Astrocyte of the cerebellum (primary cell): ENCODE measurements around the gene MSX1.

ENCODE experiments used
- DNase-seq: peaks from one replicate; pipeline ENCODE4 v3.0.0-alpha.2; 2011; ENCODE audit warnings: low read depth
- H3K4me3 ChIP-seq: 2 replicates; pipeline ENCODE4 v1.5.1; 2011; ENCODE audit warnings: mild to moderate bottlenecking, low read depth, low read length, moderate library complexity
- in situ Hi-C: cut with HindIII; loops from 2 replicates; pipeline ENCODE4 v1.10.0; 2017; ENCODE audit warnings: low sequenced_read_pairs
- TF ChIP-seq, protein P1 (sequence below): IDR thresholded peaks from 2 replicates; pipeline ENCODE4 v1.5.1; 2012; ENCODE audit warnings: low read length, low read depth, moderate library complexity, mild to moderate bottlenecking; ENCODE audit errors: missing control alignments

MSX1 gene

DNA sequence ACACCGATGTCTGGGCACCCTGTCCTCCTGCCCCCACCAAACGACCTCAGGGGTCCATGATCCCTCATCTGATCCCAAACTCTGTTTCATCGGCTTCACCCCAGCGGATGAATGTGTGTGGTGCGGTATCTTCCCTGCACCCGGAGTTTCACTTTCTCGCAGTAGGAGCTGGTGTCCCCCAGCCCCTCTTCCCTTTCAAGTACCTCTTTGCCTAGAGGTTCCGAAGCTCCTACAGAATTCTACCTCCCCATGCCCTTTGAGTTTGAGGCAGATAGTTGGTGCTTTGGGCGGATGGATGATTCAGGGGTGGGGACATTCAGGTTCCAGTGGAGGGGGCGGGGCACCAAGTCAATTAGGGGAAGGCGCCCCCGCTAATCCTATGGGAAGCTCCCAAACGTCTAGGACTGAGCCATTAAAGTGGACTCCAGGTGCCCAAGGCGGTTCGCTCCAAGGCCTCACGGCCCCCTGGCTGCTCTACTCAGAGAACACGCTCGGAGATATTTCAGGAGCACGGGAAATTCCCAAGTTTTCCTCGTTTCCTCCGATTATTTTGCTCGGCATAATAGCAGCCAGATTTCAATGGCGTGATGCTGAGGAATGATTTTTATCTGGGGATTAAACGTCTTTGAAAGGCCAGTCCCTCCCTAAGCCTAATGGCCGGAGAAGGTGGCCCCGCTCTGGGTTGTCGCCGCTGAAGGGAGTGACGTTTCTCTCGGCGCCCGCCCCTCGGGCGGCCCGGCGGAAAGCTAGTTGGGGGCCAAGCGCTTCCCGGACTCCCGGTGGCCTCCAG lies 1.3 kb downstream of the MSX1 start:
- no peak for DNase-seq
- TF ChIP-seq, protein P1, sequence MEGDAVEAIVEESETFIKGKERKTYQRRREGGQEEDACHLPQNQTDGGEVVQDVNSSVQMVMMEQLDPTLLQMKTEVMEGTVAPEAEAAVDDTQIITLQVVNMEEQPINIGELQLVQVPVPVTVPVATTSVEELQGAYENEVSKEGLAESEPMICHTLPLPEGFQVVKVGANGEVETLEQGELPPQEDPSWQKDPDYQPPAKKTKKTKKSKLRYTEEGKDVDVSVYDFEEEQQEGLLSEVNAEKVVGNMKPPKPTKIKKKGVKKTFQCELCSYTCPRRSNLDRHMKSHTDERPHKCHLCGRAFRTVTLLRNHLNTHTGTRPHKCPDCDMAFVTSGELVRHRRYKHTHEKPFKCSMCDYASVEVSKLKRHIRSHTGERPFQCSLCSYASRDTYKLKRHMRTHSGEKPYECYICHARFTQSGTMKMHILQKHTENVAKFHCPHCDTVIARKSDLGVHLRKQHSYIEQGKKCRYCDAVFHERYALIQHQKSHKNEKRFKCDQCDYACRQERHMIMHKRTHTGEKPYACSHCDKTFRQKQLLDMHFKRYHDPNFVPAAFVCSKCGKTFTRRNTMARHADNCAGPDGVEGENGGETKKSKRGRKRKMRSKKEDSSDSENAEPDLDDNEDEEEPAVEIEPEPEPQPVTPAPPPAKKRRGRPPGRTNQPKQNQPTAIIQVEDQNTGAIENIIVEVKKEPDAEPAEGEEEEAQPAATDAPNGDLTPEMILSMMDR = peak; percentile 18
- H3K4me3 ChIP-seq = peak overlapping the region; percentile 79
- in situ Hi-C loops = no loop called here

DNA sequence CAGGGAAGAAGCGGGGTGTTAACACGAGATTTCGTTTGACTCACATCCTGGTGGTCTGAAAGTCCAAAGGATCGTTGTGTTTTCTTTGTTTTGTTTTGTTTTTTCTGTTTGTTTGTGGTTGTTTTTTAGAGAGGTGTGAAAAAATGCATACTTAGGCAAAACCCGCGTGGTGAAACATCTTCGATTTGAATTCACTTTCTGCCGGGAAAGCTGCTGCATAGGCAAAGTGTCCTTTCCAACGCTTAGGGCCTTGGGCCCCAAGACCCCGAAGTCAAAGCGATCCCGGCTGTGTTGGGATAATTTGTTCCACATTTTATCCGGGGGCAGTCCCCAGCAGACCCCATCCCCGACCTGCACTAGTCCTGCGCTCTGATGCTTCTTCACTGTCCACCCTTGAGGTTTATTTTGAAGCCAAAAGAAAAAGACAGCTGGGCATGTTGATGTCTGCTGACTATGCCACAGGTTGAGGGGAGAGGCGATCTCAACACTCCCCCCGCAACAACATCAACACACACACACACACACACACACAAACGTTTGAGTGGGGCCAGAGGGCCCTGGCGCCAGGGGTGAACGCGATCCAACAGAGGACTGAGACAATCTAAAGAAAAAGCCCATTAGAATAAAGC lies 2.0 kb downstream of the MSX1 start:
- in situ Hi-C loops = no loop called here

DNA sequence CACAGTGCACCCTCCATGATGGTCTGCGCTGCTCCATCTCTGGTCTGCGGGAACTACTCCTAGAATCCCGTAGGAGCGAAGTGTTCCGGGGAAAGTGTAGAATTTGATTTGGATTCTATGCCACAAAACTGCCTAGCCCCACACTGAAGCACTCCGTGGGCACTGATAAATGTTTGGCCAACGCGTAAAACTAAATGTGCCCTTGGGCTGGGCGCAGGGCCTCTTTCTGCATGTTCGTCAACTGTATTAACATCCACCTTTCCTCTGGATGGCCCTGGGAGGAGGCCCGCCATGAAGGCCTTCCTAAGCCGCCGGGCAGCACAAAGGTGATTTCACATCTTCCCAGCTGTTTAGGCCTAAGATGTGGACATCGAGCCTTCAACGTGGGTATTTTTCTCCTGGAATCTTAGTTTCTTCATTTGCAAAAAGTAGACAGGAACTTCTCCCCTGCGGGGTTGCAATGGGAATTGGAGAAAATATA lies 2.6 kb downstream of the MSX1 start:
- no peak for DNase-seq
- peak overlapping the region; percentile 79 for H3K4me3 ChIP-seq
- in situ Hi-C loops = no loop called here
- TF ChIP-seq, protein P1 = no peak

More for the DNA sequence above, 2.0 kb downstream of the MSX1 start:
- TF ChIP-seq, protein P1 = no peak
- peak overlapping the region; percentile 79 for H3K4me3 ChIP-seq
- DNase-seq = no peak

DNA sequence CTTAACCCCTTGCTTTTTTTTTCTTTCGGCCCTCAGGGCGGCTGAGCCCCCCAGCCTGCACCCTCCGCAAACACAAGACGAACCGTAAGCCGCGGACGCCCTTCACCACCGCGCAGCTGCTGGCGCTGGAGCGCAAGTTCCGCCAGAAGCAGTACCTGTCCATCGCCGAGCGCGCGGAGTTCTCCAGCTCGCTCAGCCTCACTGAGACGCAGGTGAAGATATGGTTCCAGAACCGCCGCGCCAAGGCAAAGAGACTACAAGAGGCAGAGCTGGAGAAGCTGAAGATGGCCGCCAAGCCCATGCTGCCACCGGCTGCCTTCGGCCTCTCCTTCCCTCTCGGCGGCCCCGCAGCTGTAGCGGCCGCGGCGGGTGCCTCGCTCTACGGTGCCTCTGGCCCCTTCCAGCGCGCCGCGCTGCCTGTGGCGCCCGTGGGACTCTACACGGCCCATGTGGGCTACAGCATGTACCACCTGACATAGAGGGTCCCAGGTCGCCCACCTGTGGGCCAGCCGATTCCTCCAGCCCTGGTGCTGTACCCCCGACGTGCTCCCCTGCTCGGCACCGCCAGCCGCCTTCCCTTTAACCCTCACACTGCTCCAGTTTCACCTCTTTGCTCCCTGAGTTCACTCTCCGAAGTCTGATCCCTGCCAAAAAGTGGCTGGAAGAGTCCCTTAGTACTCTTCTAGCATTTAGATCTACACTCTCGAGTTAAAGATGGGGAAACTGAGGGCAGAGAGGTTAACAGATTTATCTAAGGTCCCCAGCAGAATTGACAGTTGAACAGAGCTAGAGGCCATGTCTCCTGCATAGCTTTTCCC lies 3.4 kb downstream of the MSX1 start:
- TF ChIP-seq, protein P1 = no peak
- peak overlapping the region; percentile 79 for H3K4me3 ChIP-seq
- in situ Hi-C loops = no loop called here
- DNase-seq = no peak

DNA sequence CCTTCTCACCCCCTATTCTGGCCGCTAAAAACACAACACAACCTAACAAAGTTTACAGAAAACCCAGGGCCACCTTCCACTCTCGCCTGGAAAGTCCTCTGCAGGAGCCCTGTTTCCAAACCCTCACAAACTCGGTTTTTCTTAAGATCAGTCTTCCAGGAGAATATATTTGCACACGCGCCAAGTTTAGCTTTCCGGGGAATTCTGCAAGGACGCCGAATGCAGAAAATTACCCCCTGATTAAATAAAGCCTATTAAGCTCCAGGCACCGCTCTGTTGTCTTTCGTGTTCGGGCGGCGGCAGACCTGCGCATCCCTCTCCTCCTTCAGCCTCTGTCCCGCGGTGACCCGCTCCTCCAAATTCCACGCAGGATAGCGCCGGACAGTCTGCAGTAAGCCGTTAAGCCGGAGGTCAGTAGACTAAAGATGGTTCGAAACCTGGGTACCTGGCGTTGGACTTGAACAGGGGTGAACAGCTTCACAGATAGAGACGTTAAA lies 5.0 kb downstream of the MSX1 start:
- DNase-seq = no peak
- TF ChIP-seq, protein P1 = no peak
- H3K4me3 ChIP-seq = no peak overlapping the region
- in situ Hi-C loops = no loop called here
